ENCODE measurements around the gene ALK. TPM values are rescaled to one million over a fixed set of nuclear protein-coding genes. Genes with fewer than 3 reads are reported as not detected.

The ALK gene
- total and polyA plus RNA-seq, 2 donors (not counting 1 experiment from before 2014, with no cell fraction given), result not detected

GRCh38 chr2:29157131-29157530 lies 764.3 kb downstream of the ALK start:
- H3K27ac Mint-ChIP-seq, result no peak overlapping the region
- Histone ChIP-seq H3K4me2 (replicated peaks; ENCODE audit: low read depth, low read length, poor library complexity, severe bottlenecking) (no peak overlapping the region), H3K9ac (ENCODE audit: low read length) (no peak overlapping the region), H2AFZ (ENCODE audit: insufficient read depth, low read depth, low read length, poor library complexity, severe bottlenecking) (no peak overlapping the region), H3K27ac (ENCODE audit: low read length in 2 of 2) (no peak overlapping the region), H3K4me3 (ENCODE audit: control extremely low read depth in 1 of 5, extremely low read depth in 1 of 5, insufficient read depth in 1 of 5, low read depth in 2 of 5, low read length in 4 of 5) (no peak overlapping the region), H3K79me2 (ENCODE audit: control insufficient read depth, insufficient read depth, low read length) (no peaks in the 10 kb centered on the region), H3K27me3 (replicated peaks in 1 of 4; ENCODE audit: control extremely low read depth in 1 of 4, control insufficient read depth in 3 of 4, insufficient read depth in 4 of 4, low read length in 3 of 4) (no peaks in the 10 kb centered on the region), H3K36me3 (replicated peaks in 1 of 2; ENCODE audit: control extremely low read depth in 1 of 2, control insufficient read depth in 1 of 2, extremely low read depth in 1 of 2, insufficient read depth in 2 of 2, low read length in 1 of 2) (no peaks in the 10 kb centered on the region), H4K20me1 (ENCODE audit: control insufficient read depth, insufficient read depth, low read length, poor library complexity, severe bottlenecking) (no peaks in the 10 kb centered on the region), H3K4me1 (ENCODE audit: control insufficient read depth in 2 of 2, insufficient read depth in 2 of 2, low read length in 2 of 2) (no peaks in the 10 kb centered on the region), H3K9me3 (ENCODE audit: control extremely low read depth in 1 of 3, control insufficient read depth in 2 of 3, insufficient read depth in 1 of 3, low read length in 2 of 3) (no peaks in the 10 kb centered on the region)
- ATAC-seq (ENCODE audit: low read depth) (no peak), DNase-seq (no peak)
- TF ChIP-seq EZH2 (IDR thresholded peaks at IDR 0.05; ENCODE audit: borderline replicate concordance, insufficient read depth, low read depth, low read length, poor library complexity, severe bottlenecking) (no peak), CTCF (IDR thresholded peaks at IDR 0.05) (no peak)
- intact Hi-C loops (cut with micrococcal nuclease), result no loop called here
- no peak overlapping the region for H3K4me3 Mint-ChIP-seq
- WGBS (ENCODE audit: insufficient coverage), result 100% methylated on average over 1 of the region's 4 CpGs
- ChIA-PET CTCF (no interaction called here), POLR2A (no interaction called here)
- no peaks in the 10 kb centered on the region for H3K9me3 Mint-ChIP-seq (ENCODE audit: insufficient read depth)
- H3K27me3 Mint-ChIP-seq, result no peaks in the 10 kb centered on the region
- no peaks in the 10 kb centered on the region for H3K4me1 Mint-ChIP-seq

- H3K4me3 ChIP-seq (ENCODE audit: control extremely low read depth in 1 of 5, extremely low read depth in 1 of 5, insufficient read depth in 1 of 5, low read depth in 2 of 5, low read length in 4 of 5), result no peak overlapping the region
- H3K27ac ChIP-seq (ENCODE audit: low read length in 2 of 2), result no peak overlapping the region
- H3K79me2 ChIP-seq (ENCODE audit: control insufficient read depth, insufficient read depth, low read length), result no peaks in the 10 kb centered on the region
- Mint-ChIP-seq H3K27me3 (no peaks in the 10 kb centered on the region), H3K9me3 (ENCODE audit: insufficient read depth) (no peaks in the 10 kb centered on the region), H3K4me1 (no peaks in the 10 kb centered on the region), H3K4me3 (no peak overlapping the region), H3K27ac (no peak overlapping the region)
- H3K4me1 ChIP-seq (ENCODE audit: control insufficient read depth in 2 of 2, insufficient read depth in 2 of 2, low read length in 2 of 2), result no peaks in the 10 kb centered on the region
- H4K20me1 ChIP-seq (ENCODE audit: control insufficient read depth, insufficient read depth, low read length, poor library complexity, severe bottlenecking), result no peaks in the 10 kb centered on the region
- no peak for ATAC-seq (ENCODE audit: low read depth)
- POLR2A ChIA-PET, result no interaction called here
- no peaks in the 10 kb centered on the region for H3K9me3 ChIP-seq (ENCODE audit: control extremely low read depth in 1 of 3, control insufficient read depth in 2 of 3, insufficient read depth in 1 of 3, low read length in 2 of 3)
- no peak overlapping the region for H3K9ac ChIP-seq (ENCODE audit: low read length)
- CTCF ChIA-PET, result no interaction called here
- no peak for TF ChIP-seq CTCF (IDR thresholded peaks at IDR 0.05)
- no peak for TF ChIP-seq EZH2 (IDR thresholded peaks at IDR 0.05; ENCODE audit: borderline replicate concordance, insufficient read depth, low read depth, low read length, poor library complexity, severe bottlenecking)
- 100% methylated on average over 2 of the region's 2 CpGs for WGBS (ENCODE audit: insufficient coverage)
- H3K36me3 ChIP-seq (replicated peaks in 1 of 2; ENCODE audit: control extremely low read depth in 1 of 2, control insufficient read depth in 1 of 2, extremely low read depth in 1 of 2, insufficient read depth in 2 of 2, low read length in 1 of 2), result no peaks in the 10 kb centered on the region
- intact Hi-C loops (cut with micrococcal nuclease), result no loop called here
- H3K27me3 ChIP-seq (replicated peaks in 1 of 4; ENCODE audit: control extremely low read depth in 1 of 4, control insufficient read depth in 3 of 4, insufficient read depth in 4 of 4, low read length in 3 of 4), result no peaks in the 10 kb centered on the region
- H3K4me2 ChIP-seq (replicated peaks; ENCODE audit: low read depth, low read length, poor library complexity, severe bottlenecking), result no peak overlapping the region
- no peak overlapping the region for H2AFZ ChIP-seq (ENCODE audit: insufficient read depth, low read depth, low read length, poor library complexity, severe bottlenecking)
- DNase-seq, result no peak
Observed at GRCh38 chr2:29155578-29155977, 765.8 kb downstream of the ALK start.
